ENCODE data around the gene PCDHA5.
A peak's percentile ranks its signal among the peaks of the same experiment; 100 is the strongest.
"Not testable (repeated sequence)": the region's sequence is repeated elsewhere in the genome, so short reads cannot be mapped to it uniquely, and the experiment has no call there.

Gene PCDHA5

DNA sequence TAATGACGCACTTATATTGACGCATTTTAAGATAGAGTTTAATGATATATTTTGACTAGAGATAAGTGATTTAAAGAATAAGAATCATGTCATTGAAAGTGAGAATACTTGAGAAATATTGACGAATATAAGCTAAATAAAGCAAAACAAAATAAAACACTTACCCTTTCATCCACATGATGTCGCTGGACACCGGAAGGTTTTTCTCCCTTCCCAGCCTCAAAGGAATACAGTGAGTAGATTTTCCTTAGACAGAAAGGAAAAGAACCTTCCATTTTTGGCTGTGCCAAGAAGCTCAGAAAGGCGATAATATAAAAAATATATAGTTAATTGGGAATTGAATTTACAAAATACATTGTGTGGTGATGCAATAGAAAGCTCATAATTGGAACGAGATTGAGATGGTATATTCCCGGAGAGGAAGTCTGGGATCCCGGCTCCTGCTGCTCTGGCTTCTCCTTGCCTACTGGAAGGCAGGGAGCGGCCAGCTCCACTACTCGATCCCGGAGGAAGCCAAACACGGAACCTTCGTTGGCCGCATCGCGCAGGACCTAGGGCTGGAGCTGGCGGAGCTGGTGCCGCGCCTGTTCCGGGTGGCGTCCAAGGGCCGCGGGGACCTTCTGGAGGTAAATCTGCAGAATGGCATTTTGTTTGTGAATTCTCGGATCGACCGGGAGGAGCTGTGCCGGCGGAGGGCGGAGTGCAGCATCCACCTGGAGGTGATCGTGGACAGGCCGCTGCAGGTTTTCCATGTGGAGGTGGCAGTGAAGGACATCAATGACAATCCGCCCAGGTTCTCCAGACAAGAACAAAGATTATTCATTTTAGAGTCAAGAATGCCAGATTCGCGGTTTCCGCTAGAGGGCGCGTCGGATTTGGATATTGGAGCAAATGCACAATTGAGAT lies at the start of gene PCDHA5:
PCDHA5 (plus strand) TSS at position 239 of the 906 bp plus-strand sequence.
- H3K27me3 ChIP-seq (ENCODE audit: low read depth) = no peaks in the 10 kb centered on the region
- H3K36me3 ChIP-seq (replicated peaks) = no peaks in the 10 kb centered on the region
- in situ Hi-C loops (cut with MboI; ENCODE audit: low sequenced_read_pairs) = no loop called here
- H3K4me1 ChIP-seq = no peaks in the 10 kb centered on the region
- H3K9me3 ChIP-seq = no peaks in the 10 kb centered on the region
- no peak within 1 kb of the TSS for H3K4me3 ChIP-seq
- peak; percentile 38 to 76 for DNase-seq (ENCODE audit: low spot score in 2 of 2)

DNA sequence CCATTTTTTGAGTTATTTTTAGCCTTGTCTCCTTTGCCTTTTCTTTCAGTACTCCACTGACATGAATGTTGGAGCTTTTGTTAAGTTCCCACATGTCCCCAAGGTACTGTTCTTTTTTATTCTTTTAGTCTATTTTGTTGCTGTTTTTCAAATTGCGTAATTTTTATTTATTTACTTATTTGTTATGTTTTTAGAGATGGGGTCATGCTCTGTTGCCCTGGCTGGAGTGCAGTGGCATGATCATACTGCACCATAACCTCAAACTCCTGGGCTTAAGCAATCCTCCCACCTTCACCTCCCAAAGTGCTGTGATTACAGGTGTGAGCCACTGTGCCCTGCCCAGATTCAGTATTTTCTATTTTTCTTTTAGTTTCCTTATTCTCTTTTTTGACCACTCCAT lies 40.9 kb upstream of the PCDHA5 start:
- Histone ChIP-seq H3K4me3 (no peak overlapping the region), H3K9me3 (no peaks in the 10 kb centered on the region), H3K27me3 (ENCODE audit: low read depth) (no peaks in the 10 kb centered on the region), H3K4me1 (no peaks in the 10 kb centered on the region), H3K36me3 (replicated peaks) (no peaks in the 10 kb centered on the region)
- in situ Hi-C loops (cut with MboI; ENCODE audit: low sequenced_read_pairs) = no loop called here
- no peak for DNase-seq (ENCODE audit: low spot score in 2 of 2)

DNA sequence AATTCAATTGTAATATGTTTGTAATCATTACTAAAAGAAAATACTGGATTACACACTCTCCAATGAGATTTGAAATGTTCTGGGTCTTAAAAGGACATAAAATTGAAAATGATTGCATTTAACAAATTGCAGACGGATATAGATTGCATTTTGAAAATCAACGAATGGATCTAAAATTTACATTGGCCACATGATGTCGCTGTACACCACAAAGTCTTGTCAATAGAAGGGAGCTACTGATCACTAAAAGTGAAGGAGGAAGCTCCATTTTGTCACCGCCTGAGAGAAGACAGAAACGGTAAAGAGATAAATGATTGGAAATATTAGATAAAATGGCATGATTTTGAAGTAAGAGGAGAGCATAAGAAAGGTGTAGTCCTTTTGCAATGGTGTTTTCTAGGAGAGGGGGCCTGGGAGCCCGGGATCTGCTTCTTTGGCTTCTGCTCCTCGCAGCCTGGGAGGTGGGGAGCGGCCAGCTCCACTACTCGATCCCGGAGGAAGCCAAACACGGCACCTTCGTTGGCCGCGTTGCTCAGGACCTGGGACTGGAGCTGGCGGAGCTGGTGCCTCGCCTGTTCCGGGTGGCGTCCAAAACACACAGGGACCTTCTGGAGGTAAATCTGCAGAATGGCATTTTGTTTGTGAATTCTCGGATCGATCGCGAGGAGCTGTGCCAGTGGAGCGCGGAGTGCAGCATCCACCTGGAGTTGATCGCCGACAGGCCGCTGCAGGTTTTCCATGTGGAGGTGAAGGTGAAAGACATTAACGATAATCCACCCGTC lies 35.3 kb upstream of the PCDHA5 start, which contains the start of gene PCDHA1:
PCDHA1 (plus strand) TSS at position 236 of the 782 bp plus-strand sequence.
- in situ Hi-C loops (cut with MboI; ENCODE audit: low sequenced_read_pairs) = no loop called here
- Histone ChIP-seq H3K4me3 (no peak within 1 kb of the TSS), H3K4me1 (no peaks in the 10 kb centered on the region), H3K36me3 (replicated peaks) (no peaks in the 10 kb centered on the region), H3K27me3 (ENCODE audit: low read depth) (no peaks in the 10 kb centered on the region), H3K9me3 (no peaks in the 10 kb centered on the region)
- DNase-seq (ENCODE audit: low spot score in 2 of 2) = peak in 1 of 2 experiments; percentile 3

DNA sequence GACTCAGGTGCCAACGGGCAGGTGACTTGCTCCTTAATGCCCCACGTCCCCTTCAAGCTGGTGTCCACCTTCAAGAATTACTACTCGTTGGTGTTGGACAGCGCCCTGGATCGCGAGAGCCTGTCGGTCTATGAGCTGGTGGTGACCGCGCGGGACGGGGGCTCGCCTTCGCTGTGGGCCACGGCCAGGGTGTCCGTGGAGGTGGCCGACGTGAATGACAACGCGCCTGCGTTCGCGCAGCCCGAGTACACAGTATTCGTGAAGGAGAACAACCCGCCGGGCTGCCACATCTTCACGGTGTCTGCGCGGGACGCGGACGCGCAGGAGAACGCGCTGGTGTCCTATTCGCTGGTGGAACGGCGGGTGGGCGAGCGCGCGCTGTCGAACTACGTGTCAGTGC lies 34.0 kb upstream of the PCDHA5 start:
- H3K9me3 ChIP-seq; H3K4me1 ChIP-seq; H3K4me3 ChIP-seq; H3K36me3 ChIP-seq (replicated peaks); H3K27me3 ChIP-seq (ENCODE audit: low read depth); DNase-seq (ENCODE audit: low spot score in 2 of 2); in situ Hi-C loops (cut with MboI; ENCODE audit: low sequenced_read_pairs): not testable (repeated sequence)

- H3K9me3 ChIP-seq; in situ Hi-C loops (cut with MboI; ENCODE audit: low sequenced_read_pairs); H3K4me1 ChIP-seq: not testable (repeated sequence)
Observed at GRCh38 chr5:140787849-140788504, 33.4 kb upstream of the PCDHA5 start.

GRCh38 chr5:140791089-140791488 lies 30.3 kb upstream of the PCDHA5 start:
- H3K4me3 ChIP-seq = no peak overlapping the region
- no peak for DNase-seq (ENCODE audit: low spot score in 2 of 2)
- H3K4me1 ChIP-seq = no peaks in the 10 kb centered on the region
- in situ Hi-C loops (cut with MboI; ENCODE audit: low sequenced_read_pairs) = no loop called here
- no peaks in the 10 kb centered on the region for H3K36me3 ChIP-seq (replicated peaks)
- no peaks in the 10 kb centered on the region; the same call in 1 of the 2 replicates for H3K9me3 ChIP-seq
- H3K27me3 ChIP-seq (ENCODE audit: low read depth) = no peaks in the 10 kb centered on the region

More at GRCh38 chr5:140787849-140788504, 33.4 kb upstream of the PCDHA5 start:
- not testable (repeated sequence) for H3K4me3 ChIP-seq; H3K27me3 ChIP-seq (ENCODE audit: low read depth); H3K36me3 ChIP-seq (replicated peaks); DNase-seq (ENCODE audit: low spot score in 2 of 2)

- Histone ChIP-seq H3K9me3 (no peaks in the 10 kb centered on the region; the same call in 1 of the 2 replicates), H3K4me3 (no peak within 1 kb of the TSS), H3K36me3 (replicated peaks) (no peaks in the 10 kb centered on the region), H3K4me1 (no peaks in the 10 kb centered on the region), H3K27me3 (ENCODE audit: low read depth) (no peaks in the 10 kb centered on the region)
- no peak for DNase-seq (ENCODE audit: low spot score in 2 of 2)
- in situ Hi-C loops (cut with MboI; ENCODE audit: low sequenced_read_pairs) = no loop called here
Observed at GRCh38 chr5:140794595-140795258, 26.7 kb upstream of the PCDHA5 start, which contains the start of gene PCDHA2. TSS of gene PCDHA2 (plus strand) at chr5:140794852.

- Histone ChIP-seq H3K4me3 (no peak overlapping the region), H3K9me3 (no peaks in the 10 kb centered on the region; the same call in 1 of the 2 replicates), H3K27me3 (ENCODE audit: low read depth) (no peaks in the 10 kb centered on the region), H3K36me3 (replicated peaks) (no peaks in the 10 kb centered on the region), H3K4me1 (no peaks in the 10 kb centered on the region)
- in situ Hi-C loops (cut with MboI; ENCODE audit: low sequenced_read_pairs) = no loop called here
- peak in 1 of 2 experiments; percentile 7 for DNase-seq (ENCODE audit: low spot score in 2 of 2)
Observed at GRCh38 chr5:140795259-140795641, 26.2 kb upstream of the PCDHA5 start.

DNA sequence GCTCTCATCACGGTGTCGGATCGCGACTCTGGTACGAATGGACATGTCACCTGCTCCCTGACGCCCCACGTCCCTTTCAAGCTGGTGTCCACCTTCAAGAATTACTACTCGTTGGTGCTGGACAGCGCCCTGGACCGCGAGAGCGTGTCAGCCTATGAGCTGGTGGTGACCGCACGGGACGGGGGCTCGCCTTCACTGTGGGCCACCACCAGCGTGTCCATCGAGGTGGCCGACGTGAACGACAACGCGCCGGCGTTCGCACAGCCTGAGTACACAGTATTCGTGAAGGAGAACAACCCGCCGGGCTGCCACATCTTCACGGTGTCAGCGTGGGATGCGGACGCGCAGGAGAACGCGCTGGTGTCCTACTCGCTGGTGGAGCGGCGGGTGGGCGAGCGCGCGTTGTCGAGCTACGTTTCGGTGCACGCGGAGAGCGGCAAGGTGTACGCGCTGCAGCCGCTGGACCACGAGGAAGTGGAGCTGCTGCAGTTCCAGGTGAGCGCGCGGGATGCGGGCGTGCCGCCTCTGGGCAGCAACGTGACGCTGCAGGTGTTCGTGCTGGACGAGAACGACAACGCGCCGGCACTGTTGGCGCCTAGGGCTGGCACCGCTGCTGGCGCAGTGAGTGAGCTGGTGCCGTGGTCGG lies 25.2 kb upstream of the PCDHA5 start:
- in situ Hi-C loops (cut with MboI; ENCODE audit: low sequenced_read_pairs); DNase-seq (ENCODE audit: low spot score in 2 of 2); H3K9me3 ChIP-seq: not testable (repeated sequence)

GRCh38 chr5:140796718-140797095 lies 24.7 kb upstream of the PCDHA5 start:
- no peak overlapping the region for H3K4me3 ChIP-seq
- no peaks in the 10 kb centered on the region for H3K27me3 ChIP-seq (ENCODE audit: low read depth)
- peaks cover 2% of the 10 kb centered on the region for H3K9me3 ChIP-seq
- in situ Hi-C loops (cut with MboI; ENCODE audit: low sequenced_read_pairs) = no loop called here
- no peak for DNase-seq (ENCODE audit: low spot score in 2 of 2)
- H3K36me3 ChIP-seq (replicated peaks) = no peaks in the 10 kb centered on the region
- no peaks in the 10 kb centered on the region for H3K4me1 ChIP-seq

More for the DNA sequence above, 25.2 kb upstream of the PCDHA5 start:
- H3K4me1 ChIP-seq; H3K36me3 ChIP-seq (replicated peaks); H3K27me3 ChIP-seq (ENCODE audit: low read depth); H3K4me3 ChIP-seq: not testable (repeated sequence)

- peak; percentile 64 to 74 for DNase-seq (ENCODE audit: low spot score in 2 of 2)
- in situ Hi-C loops (cut with MboI; ENCODE audit: low sequenced_read_pairs) = no loop called here
- H3K36me3 ChIP-seq (replicated peaks) = no peaks in the 10 kb centered on the region
- no peaks in the 10 kb centered on the region for H3K27me3 ChIP-seq (ENCODE audit: low read depth)
- H3K4me1 ChIP-seq = no peaks in the 10 kb centered on the region
- H3K9me3 ChIP-seq = peaks cover 4% of the 10 kb centered on the region; the same call in 1 of the 2 replicates
- peak within 1 kb of the TSS; percentile 30 for H3K4me3 ChIP-seq
Observed at GRCh38 chr5:140800816-140801493, 20.5 kb upstream of the PCDHA5 start, which contains the start of gene PCDHA3. TSS of gene PCDHA3 (plus strand) at chr5:140801057.

DNA sequence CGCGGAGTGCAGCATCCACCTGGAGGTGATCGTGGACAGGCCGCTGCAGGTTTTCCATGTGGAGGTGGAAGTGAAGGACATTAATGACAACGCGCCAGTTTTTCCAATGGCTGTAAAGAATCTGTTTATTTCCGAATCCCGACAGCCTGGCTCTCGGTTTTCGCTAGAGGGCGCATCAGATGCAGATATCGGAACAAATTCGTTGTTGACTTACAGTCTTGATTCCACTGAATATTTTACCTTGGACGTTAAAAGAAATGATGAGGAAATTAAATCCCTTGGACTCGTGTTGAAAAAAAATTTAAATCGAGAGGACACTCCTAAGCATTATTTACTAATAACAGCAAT lies 19.9 kb upstream of the PCDHA5 start:
- in situ Hi-C loops (cut with MboI; ENCODE audit: low sequenced_read_pairs) = no loop called here
- DNase-seq (ENCODE audit: low spot score in 2 of 2) = peak; percentile 43 to 69

More for the DNA sequence above, 19.9 kb upstream of the PCDHA5 start:
- Histone ChIP-seq H3K4me3 (peak overlapping the region; percentile 30), H3K4me1 (no peaks in the 10 kb centered on the region), H3K36me3 (replicated peaks) (no peaks in the 10 kb centered on the region), H3K9me3 (peaks cover 4% of the 10 kb centered on the region; the same call in 1 of the 2 replicates), H3K27me3 (ENCODE audit: low read depth) (no peaks in the 10 kb centered on the region)
